HFF-Myc (cell line): ENCODE data around the gene KRT28.

Experiments
- DNase-seq: peaks from one replicate; pipeline ENCODE4 v3.0.0-alpha.2; 2011; ENCODE audit warnings: low read depth; ENCODE audit errors: extremely low read depth
- H3K4me3 ChIP-seq: replicated peaks from 2 replicates; pipeline ENCODE4 v1.5.1; 2011; ENCODE audit warnings: low read depth, mild to moderate bottlenecking, control low read depth, low read length
- TF ChIP-seq, protein P1 (sequence below): IDR thresholded peaks from 2 replicates; pipeline ENCODE4 v1.5.1; 2012; ENCODE audit warnings: mild to moderate bottlenecking, low read depth, low read length, control low read depth; ENCODE audit errors: missing control alignments

Gene KRT28

DNA sequence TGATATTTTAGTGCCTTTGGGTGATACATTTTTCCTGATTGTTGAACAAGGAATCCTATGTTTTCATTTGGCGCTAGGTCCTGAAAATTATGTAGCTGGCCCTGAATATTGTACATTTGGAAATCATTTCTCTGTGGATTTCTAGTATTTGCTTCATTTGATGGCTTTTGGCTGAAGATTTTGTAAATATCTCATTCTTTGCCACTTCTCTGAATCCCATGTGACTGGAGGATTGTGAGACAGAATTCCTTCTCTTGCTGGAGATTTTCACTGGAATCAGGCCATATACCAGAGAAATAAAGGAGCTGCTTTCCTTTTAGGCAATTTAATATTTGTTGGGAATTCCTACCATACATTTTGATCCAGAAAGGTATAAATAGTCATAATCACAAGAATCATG is 8.6 kb downstream of the KRT28 start:
- no peak for DNase-seq
- no peak overlapping the region for H3K4me3 ChIP-seq
- TF ChIP-seq, protein P1, sequence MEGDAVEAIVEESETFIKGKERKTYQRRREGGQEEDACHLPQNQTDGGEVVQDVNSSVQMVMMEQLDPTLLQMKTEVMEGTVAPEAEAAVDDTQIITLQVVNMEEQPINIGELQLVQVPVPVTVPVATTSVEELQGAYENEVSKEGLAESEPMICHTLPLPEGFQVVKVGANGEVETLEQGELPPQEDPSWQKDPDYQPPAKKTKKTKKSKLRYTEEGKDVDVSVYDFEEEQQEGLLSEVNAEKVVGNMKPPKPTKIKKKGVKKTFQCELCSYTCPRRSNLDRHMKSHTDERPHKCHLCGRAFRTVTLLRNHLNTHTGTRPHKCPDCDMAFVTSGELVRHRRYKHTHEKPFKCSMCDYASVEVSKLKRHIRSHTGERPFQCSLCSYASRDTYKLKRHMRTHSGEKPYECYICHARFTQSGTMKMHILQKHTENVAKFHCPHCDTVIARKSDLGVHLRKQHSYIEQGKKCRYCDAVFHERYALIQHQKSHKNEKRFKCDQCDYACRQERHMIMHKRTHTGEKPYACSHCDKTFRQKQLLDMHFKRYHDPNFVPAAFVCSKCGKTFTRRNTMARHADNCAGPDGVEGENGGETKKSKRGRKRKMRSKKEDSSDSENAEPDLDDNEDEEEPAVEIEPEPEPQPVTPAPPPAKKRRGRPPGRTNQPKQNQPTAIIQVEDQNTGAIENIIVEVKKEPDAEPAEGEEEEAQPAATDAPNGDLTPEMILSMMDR = no peak

DNA sequence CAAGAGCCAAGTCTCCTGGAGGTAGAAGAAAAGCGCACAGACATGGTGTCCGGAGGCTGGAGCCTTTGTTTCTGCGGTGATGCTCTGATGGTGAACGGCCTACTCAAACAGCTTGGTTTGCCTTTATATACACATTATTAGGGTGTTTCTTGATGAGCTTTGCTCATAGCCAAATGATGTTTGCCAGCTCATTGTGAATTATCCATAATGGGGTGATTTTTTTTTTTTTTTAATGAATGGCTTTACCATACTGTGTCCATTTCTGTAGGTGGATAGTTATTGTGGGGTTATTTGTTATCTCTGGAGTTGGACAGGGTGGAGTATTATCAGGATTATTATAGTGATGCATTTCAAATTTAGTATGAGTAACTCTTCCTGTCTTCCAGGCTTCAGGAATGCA is 17.3 kb downstream of the KRT28 start, which contains the start of gene KRT27:
TSS of gene KRT27 (minus strand) at position 101 of the 400 bp plus-strand sequence. CDS start at position 44, 57 bp downstream.
- no peak within 1 kb of the TSS for H3K4me3 ChIP-seq
- DNase-seq = no peak
- TF ChIP-seq, protein P1 = no peak

DNA sequence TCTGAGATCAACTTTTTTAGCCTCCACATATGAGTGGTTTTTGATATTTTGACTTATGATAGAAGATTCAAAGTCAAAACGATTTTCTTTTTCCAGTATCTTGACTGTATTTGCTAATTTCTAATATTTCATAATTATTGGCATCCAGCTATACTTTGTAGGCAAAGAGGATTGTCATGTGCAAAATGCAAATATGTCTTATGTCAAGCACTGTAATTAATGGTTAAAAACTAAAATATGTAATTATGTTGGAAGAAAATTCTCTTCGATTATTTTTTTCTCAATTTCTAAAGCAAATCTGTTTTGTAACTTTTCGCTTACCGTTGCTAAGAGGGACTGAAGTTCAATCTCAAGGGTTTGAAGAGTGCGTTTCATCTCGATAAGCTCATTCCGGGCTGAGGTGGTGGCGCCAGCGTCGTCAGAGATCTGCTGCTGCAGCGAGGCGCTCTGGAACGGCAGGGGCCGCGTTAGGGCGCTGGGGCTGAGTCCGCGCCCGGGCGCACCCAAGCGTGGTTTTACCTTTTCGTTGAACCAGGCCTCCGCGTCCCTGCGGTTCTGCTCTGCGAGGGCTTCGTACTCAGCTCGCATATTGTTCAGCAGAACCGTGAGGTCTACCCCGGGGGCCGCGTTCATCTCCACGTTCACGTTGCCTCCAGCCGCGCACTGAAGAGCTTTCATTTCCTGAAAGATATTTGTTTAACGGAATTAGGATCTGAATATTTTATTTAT is 20.4 kb downstream of the KRT28 start:
- no peak overlapping the region for H3K4me3 ChIP-seq
- no peak for DNase-seq
- TF ChIP-seq, protein P1 = no peak

DNA sequence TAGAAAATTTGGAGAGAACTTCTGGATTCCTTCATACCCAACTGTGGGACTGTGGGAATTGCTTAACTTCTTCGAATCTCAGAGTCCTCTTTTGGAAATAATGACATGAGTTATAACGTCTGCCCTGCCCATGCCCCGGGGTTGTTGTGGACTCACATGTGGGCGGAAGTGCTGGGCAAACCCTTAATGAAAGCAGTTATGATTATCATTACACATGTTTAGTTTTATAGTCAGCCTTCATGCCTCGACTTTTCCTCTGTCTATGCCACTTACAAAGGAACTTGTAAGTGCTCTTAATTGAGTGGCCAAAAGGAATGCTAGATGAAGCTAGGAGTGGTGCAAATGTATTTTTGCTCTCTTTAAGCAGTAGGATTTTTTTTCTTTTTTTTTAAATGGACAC is 21.3 kb downstream of the KRT28 start:
- TF ChIP-seq, protein P1 = no peak
- no peak for DNase-seq
- no peak overlapping the region for H3K4me3 ChIP-seq

DNA sequence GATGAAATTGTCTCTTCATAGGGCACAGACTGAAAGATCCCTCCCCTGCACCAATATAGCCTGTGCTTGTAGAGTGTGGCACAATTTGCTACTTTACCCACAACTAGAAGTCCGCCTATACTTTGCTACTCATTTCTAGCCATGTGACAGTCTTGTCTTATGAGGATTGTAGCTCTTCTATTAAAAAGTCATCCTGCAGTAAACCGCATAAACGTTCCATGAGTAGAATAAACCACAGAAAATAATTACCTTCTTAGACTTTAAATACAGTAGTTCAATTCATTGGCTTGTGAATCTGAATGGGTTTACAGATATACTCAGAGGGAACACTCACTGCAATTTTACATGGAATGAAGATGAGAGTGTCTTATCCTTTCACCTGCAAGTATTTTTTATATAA is 21.8 kb downstream of the KRT28 start:
- TF ChIP-seq, protein P1 = no peak
- no peak for DNase-seq
- no peak overlapping the region for H3K4me3 ChIP-seq

DNA sequence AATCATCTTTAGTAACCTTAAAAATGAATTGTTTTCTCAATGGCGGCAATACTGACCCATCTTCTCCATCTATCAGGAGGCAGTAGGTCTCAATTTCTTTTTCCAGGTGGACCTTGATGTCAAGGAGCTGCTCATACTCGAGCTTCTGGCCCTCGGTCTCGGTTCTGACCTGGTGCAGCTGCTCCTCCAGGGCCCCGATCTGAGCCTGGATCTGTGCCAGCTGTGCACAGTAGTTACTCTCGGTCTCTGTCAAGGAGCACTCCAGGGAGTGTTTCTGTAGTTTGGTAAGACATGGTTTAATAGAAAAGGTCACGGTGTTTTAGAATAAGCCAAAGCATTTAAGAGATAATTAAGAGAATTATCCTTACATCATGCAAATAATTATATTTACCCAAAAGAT is 22.3 kb downstream of the KRT28 start:
- H3K4me3 ChIP-seq = no peak overlapping the region
- TF ChIP-seq, protein P1 = no peak
- no peak for DNase-seq

DNA sequence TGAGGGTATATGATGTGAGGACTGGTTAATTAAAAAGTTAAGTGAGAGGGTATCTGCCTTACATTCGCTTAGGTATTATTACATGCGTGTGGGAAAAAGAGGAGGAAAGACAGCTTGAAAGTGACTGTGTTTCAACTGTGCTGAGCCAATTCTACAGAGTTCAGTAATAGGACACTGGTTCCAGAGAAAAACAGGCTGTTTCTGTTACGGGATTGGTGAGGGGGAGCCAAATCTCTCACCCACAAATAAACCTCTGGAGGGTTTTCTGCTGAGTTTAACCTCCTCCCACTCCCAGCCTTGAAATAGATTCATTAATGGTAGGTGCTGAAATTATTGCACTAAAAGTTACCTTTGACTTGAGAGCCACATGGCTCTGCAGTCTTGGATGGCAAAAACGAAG is 23.8 kb downstream of the KRT28 start:
- no peak for DNase-seq
- H3K4me3 ChIP-seq = no peak overlapping the region
- TF ChIP-seq, protein P1 = no peak
